ENCODE results near the gene HDAC4.

DNA sequence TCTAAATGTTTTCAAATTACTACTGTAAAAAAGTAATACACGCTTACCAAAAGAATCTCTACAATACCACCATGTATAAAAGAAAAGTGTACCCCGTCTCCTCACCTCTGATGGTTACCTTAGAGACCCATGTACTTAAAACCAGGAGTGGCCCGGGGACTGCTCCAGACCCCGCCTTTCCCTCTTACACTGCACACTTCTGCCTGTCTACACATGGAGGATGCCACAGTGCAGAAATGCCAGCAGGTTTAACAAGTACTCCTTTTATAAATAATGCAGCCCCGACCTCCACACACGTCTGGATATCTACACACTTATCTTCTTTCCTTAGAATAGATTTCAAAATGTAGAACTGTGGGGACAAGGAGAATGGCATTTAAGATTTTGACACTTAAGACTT, 5.3 kb downstream of the HDAC4 start:
- TF ChIP-seq, protein P1, sequence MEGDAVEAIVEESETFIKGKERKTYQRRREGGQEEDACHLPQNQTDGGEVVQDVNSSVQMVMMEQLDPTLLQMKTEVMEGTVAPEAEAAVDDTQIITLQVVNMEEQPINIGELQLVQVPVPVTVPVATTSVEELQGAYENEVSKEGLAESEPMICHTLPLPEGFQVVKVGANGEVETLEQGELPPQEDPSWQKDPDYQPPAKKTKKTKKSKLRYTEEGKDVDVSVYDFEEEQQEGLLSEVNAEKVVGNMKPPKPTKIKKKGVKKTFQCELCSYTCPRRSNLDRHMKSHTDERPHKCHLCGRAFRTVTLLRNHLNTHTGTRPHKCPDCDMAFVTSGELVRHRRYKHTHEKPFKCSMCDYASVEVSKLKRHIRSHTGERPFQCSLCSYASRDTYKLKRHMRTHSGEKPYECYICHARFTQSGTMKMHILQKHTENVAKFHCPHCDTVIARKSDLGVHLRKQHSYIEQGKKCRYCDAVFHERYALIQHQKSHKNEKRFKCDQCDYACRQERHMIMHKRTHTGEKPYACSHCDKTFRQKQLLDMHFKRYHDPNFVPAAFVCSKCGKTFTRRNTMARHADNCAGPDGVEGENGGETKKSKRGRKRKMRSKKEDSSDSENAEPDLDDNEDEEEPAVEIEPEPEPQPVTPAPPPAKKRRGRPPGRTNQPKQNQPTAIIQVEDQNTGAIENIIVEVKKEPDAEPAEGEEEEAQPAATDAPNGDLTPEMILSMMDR (IDR thresholded peaks at IDR 0.05): no peak
- no peak for TF ChIP-seq POLR2AphosphoS5 (IDR thresholded peaks at IDR 0.05)
- TF ChIP-seq POLR2A (IDR thresholded peaks at IDR 0.05): no peak
- no peak for TF ChIP-seq EP300 (IDR thresholded peaks at IDR 0.05)
